ENCODE results near the gene RAD51B.

The RAD51B gene

GRCh38 chr14:68405961-68406360, 586.4 kb downstream of the RAD51B start:
- DNase-seq = no peak
- Mint-ChIP-seq H3K27ac (no peak overlapping the region), H3K36me3 (ENCODE audit: insufficient read depth) (no peaks in the 10 kb centered on the region), H3K27me3 (no peaks in the 10 kb centered on the region), H3K9me3 (no peaks in the 10 kb centered on the region), H3K4me3 (no peak overlapping the region), H3K4me1 (ENCODE audit: low read depth in 2 of 2) (peaks cover 38 to 40% of the 10 kb centered on the region in 2 donors)
- no peak for ATAC-seq (replicated peaks)

- H3K36me3 Mint-ChIP-seq (ENCODE audit: insufficient read depth) = no peaks in the 10 kb centered on the region
- peaks cover 31 to 35% of the 10 kb centered on the region in 2 donors for H3K4me1 Mint-ChIP-seq (ENCODE audit: low read depth in 2 of 2)
- H3K4me3 Mint-ChIP-seq = no peak overlapping the region
- H3K9me3 Mint-ChIP-seq = no peaks in the 10 kb centered on the region
- H3K27ac Mint-ChIP-seq = no peak overlapping the region
- DNase-seq = no peak
- H3K27me3 Mint-ChIP-seq = no peaks in the 10 kb centered on the region
- ATAC-seq (replicated peaks) = no peak
These were observed 587.7 kb downstream of the RAD51B start for GRCh38 chr14:68407285-68407684.

GRCh38 chr14:68407825-68408224, 588.2 kb downstream of the RAD51B start:
- no peak for DNase-seq
- no peaks in the 10 kb centered on the region for H3K9me3 Mint-ChIP-seq
- peaks cover 30 to 31% of the 10 kb centered on the region in 2 donors for H3K4me1 Mint-ChIP-seq (ENCODE audit: low read depth in 2 of 2)
- no peak for ATAC-seq (replicated peaks)
- no peak overlapping the region for H3K27ac Mint-ChIP-seq
- H3K4me3 Mint-ChIP-seq = no peak overlapping the region
- H3K27me3 Mint-ChIP-seq = no peaks in the 10 kb centered on the region
- no peaks in the 10 kb centered on the region for H3K36me3 Mint-ChIP-seq (ENCODE audit: insufficient read depth)

- no peaks in the 10 kb centered on the region for H3K36me3 Mint-ChIP-seq (ENCODE audit: insufficient read depth)
- no peak overlapping the region for H3K4me3 Mint-ChIP-seq
- no peaks in the 10 kb centered on the region for H3K9me3 Mint-ChIP-seq
- peak overlapping the region in 1 of 2 donors; percentile 3 for H3K27ac Mint-ChIP-seq
- DNase-seq = no peak
- H3K4me1 Mint-ChIP-seq (ENCODE audit: low read depth in 2 of 2) = peaks cover 25 to 28% of the 10 kb centered on the region in 2 donors
- H3K27me3 Mint-ChIP-seq = no peaks in the 10 kb centered on the region
- peak; percentile 69 for ATAC-seq (replicated peaks)
These were observed 589.1 kb downstream of the RAD51B start for GRCh38 chr14:68408680-68409079.

GRCh38 chr14:68409387-68409786, 589.8 kb downstream of the RAD51B start:
- Mint-ChIP-seq H3K27me3 (no peaks in the 10 kb centered on the region), H3K4me1 (ENCODE audit: low read depth in 2 of 2) (peaks cover 19 to 22% of the 10 kb centered on the region in 2 donors), H3K27ac (peak overlapping the region; percentile 3 to 6), H3K9me3 (no peaks in the 10 kb centered on the region), H3K36me3 (ENCODE audit: insufficient read depth) (no peaks in the 10 kb centered on the region), H3K4me3 (no peak overlapping the region)
- DNase-seq (no peak), ATAC-seq (replicated peaks) (no peak)

GRCh38 chr14:68412505-68413465, 593.2 kb downstream of the RAD51B start:
- Mint-ChIP-seq H3K4me1 (ENCODE audit: low read depth in 2 of 2) (peaks cover 12 to 13% of the 10 kb centered on the region in 2 donors), H3K4me3 (no peak overlapping the region), H3K9me3 (no peaks in the 10 kb centered on the region), H3K27ac (no peak overlapping the region), H3K36me3 (ENCODE audit: insufficient read depth) (no peaks in the 10 kb centered on the region), H3K27me3 (no peaks in the 10 kb centered on the region)
- DNase-seq (no peak), ATAC-seq (replicated peaks) (no peak)

GRCh38 chr14:68413509-68413908, 593.9 kb downstream of the RAD51B start:
- ATAC-seq (replicated peaks) = no peak
- Mint-ChIP-seq H3K9me3 (no peaks in the 10 kb centered on the region), H3K4me3 (no peak overlapping the region), H3K27ac (no peak overlapping the region), H3K36me3 (ENCODE audit: insufficient read depth) (no peaks in the 10 kb centered on the region), H3K4me1 (ENCODE audit: low read depth in 2 of 2) (peaks cover 7 to 8% of the 10 kb centered on the region in 2 donors), H3K27me3 (no peaks in the 10 kb centered on the region)
- no peak for DNase-seq

- H3K4me3 Mint-ChIP-seq = no peak overlapping the region
- H3K9me3 Mint-ChIP-seq = no peaks in the 10 kb centered on the region
- H3K4me1 Mint-ChIP-seq (ENCODE audit: low read depth in 2 of 2) = peaks cover 4% of the 10 kb centered on the region in 2 donors
- no peaks in the 10 kb centered on the region for H3K27me3 Mint-ChIP-seq
- H3K36me3 Mint-ChIP-seq (ENCODE audit: insufficient read depth) = no peaks in the 10 kb centered on the region
- H3K27ac Mint-ChIP-seq = no peak overlapping the region
- ATAC-seq (replicated peaks) = no peak
- DNase-seq = no peak
These were observed 594.5 kb downstream of the RAD51B start for GRCh38 chr14:68414121-68414520.

GRCh38 chr14:68416171-68416570, 596.6 kb downstream of the RAD51B start:
- Mint-ChIP-seq H3K27ac (no peak overlapping the region), H3K4me3 (no peak overlapping the region), H3K9me3 (no peaks in the 10 kb centered on the region), H3K4me1 (ENCODE audit: low read depth in 2 of 2) (peaks cover 9 to 11% of the 10 kb centered on the region in 2 donors), H3K36me3 (ENCODE audit: insufficient read depth) (no peaks in the 10 kb centered on the region), H3K27me3 (no peaks in the 10 kb centered on the region)
- ATAC-seq (replicated peaks) (no peak), DNase-seq (no peak)

GRCh38 chr14:68417009-68417650, 597.6 kb downstream of the RAD51B start:
- H3K27me3 Mint-ChIP-seq = no peaks in the 10 kb centered on the region
- no peak overlapping the region for H3K27ac Mint-ChIP-seq
- no peak for DNase-seq
- ATAC-seq (replicated peaks) = no peak
- peaks cover 9 to 11% of the 10 kb centered on the region in 2 donors for H3K4me1 Mint-ChIP-seq (ENCODE audit: low read depth in 2 of 2)
- H3K4me3 Mint-ChIP-seq = no peak overlapping the region
- no peaks in the 10 kb centered on the region for H3K36me3 Mint-ChIP-seq (ENCODE audit: insufficient read depth)
- no peaks in the 10 kb centered on the region for H3K9me3 Mint-ChIP-seq

- Mint-ChIP-seq H3K4me3 (no peak overlapping the region), H3K4me1 (ENCODE audit: low read depth in 2 of 2) (peaks cover 9 to 11% of the 10 kb centered on the region in 2 donors), H3K9me3 (no peaks in the 10 kb centered on the region), H3K27me3 (no peaks in the 10 kb centered on the region), H3K27ac (peak overlapping the region in 1 of 2 donors; percentile 8), H3K36me3 (ENCODE audit: insufficient read depth) (no peaks in the 10 kb centered on the region)
- DNase-seq (no peak), ATAC-seq (replicated peaks) (no peak)
These were observed 598.9 kb downstream of the RAD51B start for GRCh38 chr14:68418174-68419118.

- ATAC-seq (replicated peaks) (no peak), DNase-seq (no peak)
- H3K4me1 Mint-ChIP-seq (ENCODE audit: low read depth in 2 of 2) = peaks cover 9 to 11% of the 10 kb centered on the region in 2 donors
- H3K27ac Mint-ChIP-seq = no peak overlapping the region
- H3K36me3 Mint-ChIP-seq (ENCODE audit: insufficient read depth) = no peaks in the 10 kb centered on the region
- no peak overlapping the region for H3K4me3 Mint-ChIP-seq
- H3K9me3 Mint-ChIP-seq = no peaks in the 10 kb centered on the region
- no peaks in the 10 kb centered on the region for H3K27me3 Mint-ChIP-seq
These were observed 600.8 kb downstream of the RAD51B start for GRCh38 chr14:68420350-68420749.

GRCh38 chr14:68421116-68421515, 601.5 kb downstream of the RAD51B start:
- Mint-ChIP-seq H3K27me3 (no peaks in the 10 kb centered on the region), H3K4me1 (ENCODE audit: low read depth in 2 of 2) (peaks cover 10 to 11% of the 10 kb centered on the region in 2 donors), H3K27ac (no peak overlapping the region), H3K9me3 (no peaks in the 10 kb centered on the region), H3K4me3 (no peak overlapping the region), H3K36me3 (ENCODE audit: insufficient read depth) (no peaks in the 10 kb centered on the region)
- DNase-seq = no peak
- ATAC-seq (replicated peaks) = no peak

All from effector memory CD8-positive, alpha-beta T cell (primary cell).